ENCODE measurements around the gene EFNA3.

Gene EFNA3

DNA sequence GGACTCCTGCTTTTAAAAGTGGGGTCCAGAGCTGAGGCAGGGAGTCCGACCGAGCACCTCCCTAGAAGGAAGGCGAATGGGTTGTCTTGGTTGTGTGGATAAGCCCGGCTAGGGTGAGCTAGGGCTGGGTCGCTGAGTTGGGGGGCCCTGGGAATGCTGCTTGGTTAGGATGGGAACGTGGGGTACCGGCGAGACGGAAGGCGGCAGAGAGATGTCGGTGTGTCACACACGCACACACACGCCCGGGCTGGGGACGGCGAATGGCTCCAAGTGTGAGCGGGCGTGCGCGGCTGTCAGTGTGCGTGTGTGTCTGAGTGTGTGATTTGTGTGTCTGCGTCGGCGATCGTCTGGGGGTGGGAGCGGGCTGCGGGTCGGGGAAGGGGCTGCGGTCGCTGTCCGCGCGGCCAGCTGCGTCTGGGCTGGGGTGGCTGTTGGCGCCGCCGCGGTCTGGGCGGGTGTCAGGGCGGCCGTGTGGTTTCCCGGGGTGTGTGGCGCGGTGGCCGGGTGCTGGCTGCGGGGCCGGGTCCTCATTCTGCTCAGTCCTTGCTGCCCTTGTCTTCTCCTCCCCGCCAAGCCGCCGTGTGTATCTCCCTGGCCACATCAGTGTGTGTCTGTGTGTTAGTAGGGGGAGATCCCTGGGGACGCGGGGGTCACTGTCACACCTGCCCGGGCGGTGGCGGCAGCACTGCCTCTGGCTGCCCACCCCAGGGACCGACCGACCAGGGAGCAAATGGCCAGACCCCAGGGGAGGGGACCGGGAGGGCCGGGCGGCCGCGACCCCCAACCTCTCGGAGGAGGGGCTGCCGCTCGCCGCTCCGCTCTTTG is 1.1 kb downstream of the EFNA3 start:
- peaks cover 48 to 57% of the 10 kb centered on the region in 2 donors for H3K27me3 ChIP-seq (ENCODE audit: control insufficient read depth in 1 of 2, insufficient read depth in 2 of 2, low read length in 2 of 2)

DNA sequence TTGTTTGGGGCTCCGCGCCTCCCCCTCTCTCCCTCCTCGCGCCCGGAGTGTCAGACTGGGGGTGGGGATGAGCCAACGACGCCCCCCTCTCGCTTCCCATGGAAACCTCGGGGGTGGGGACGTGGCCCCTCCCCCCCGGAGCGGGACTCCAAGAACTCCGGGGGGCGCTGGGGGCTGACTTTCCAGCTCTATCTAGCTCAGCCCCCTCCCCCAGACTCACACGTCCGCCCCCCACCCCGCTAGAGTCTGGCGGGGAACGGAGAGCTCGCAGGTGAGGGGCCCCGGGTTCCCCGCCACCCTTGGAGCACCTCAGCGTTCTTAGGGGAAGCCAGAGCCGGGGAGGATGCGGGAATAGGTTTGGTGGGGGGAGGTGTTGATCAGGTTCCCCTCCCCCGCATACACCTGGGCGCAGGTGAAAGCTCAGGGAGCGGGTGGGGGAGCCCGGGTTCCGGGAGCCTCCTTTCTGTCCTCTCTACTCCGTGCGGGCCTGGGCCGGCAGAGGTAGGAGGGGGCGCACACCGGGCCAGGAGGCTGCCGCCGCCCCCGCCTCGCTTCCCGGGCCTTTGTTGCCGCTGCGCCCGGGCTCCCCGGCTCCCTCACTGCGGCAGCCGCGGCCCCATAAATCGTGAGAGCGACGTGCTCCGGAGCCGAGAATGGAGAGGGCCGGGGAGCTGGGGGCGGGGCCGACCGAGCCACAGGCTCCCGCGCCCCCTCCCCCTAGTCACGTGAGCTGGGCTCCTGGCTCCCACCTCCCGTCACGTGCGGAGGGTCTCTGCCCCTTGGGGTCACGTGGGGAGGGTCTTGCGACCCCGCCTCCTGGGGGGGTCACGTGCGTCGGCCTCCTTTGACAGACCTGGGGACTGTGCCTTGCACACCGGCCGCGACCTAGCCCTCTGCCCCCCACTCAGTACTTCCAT is 1.9 kb downstream of the EFNA3 start:
- Histone ChIP-seq H3K4me1 (ENCODE audit: control insufficient read depth, insufficient read depth, low read length) (peaks cover 53% of the 10 kb centered on the region), H3K27ac (ENCODE audit: low read length) (no peak overlapping the region), H3K27me3 (ENCODE audit: control insufficient read depth in 1 of 2, insufficient read depth in 2 of 2, low read length in 2 of 2) (peaks cover 48 to 57% of the 10 kb centered on the region in 2 donors)

More for the DNA sequence above, 1.1 kb downstream of the EFNA3 start:
- Histone ChIP-seq H3K9ac (ENCODE audit: low read length in 2 of 2) (no peak overlapping the region), H3K4me1 (ENCODE audit: control insufficient read depth, insufficient read depth, low read length) (peaks cover 50% of the 10 kb centered on the region), H3K36me3 (ENCODE audit: control insufficient read depth in 2 of 2, insufficient read depth in 2 of 2, low read length in 2 of 2) (no peaks in the 10 kb centered on the region), H3K4me3 (ENCODE audit: low read length in 2 of 2) (peak overlapping the region in 1 of 2 donors; percentile 64), H3K27ac (ENCODE audit: low read length) (no peak overlapping the region), H3K9me3 (ENCODE audit: control insufficient read depth in 2 of 2, low read length in 2 of 2) (no peaks in the 10 kb centered on the region)

DNA sequence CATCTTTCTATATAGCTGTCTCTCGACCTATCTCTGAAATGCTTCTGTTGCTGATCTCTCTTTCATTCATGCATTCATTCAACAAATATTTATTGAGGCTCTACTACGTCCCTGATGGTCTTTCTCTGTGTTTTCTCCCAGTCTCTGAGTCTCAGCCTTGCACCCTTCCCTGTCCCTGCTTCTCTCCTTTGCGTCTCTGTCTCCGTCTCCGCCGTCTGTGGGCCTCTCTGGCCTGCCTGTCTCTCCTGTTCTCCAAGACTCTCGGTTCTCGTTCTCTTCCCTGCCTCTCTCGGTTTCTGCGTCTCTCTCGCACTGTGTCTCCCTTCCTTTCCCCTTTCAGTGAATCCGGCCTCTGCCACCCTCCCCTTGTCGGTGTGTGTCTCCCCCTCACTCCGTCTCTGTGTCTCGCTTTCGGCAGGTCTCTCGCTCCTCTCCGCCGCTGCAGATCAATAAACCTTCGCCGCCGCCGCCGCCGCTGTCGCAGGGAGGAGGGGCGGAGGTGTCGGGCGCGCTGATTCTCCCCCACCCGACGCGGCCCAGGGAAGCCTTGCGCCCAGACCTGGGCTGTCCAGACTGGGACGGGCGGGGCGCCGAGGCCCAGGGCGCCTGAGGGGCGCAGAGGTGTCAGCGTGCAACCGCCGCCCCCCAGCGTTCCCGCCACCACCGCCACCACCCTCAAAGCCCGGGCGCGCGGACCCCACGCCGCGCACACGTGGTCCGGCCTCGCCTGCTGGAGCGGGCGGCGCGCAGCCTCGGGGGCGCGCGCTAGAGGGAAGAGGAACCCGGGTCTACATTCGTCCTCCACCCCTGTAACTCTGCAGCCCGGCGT is 3.0 kb downstream of the EFNA3 start:
- Histone ChIP-seq H3K4me3 (ENCODE audit: low read length in 2 of 2) (peak overlapping the region in 1 of 2 donors; percentile 49), H3K9me3 (ENCODE audit: control insufficient read depth in 2 of 2, low read length in 2 of 2) (no peaks in the 10 kb centered on the region), H3K4me1 (ENCODE audit: control insufficient read depth, insufficient read depth, low read length) (peaks cover 61% of the 10 kb centered on the region), H3K36me3 (ENCODE audit: control insufficient read depth in 2 of 2, insufficient read depth in 2 of 2, low read length in 2 of 2) (no peaks in the 10 kb centered on the region), H3K27ac (ENCODE audit: low read length) (no peak overlapping the region), H3K27me3 (ENCODE audit: control insufficient read depth in 1 of 2, insufficient read depth in 2 of 2, low read length in 2 of 2) (peaks cover 48 to 57% of the 10 kb centered on the region in 2 donors), H3K9ac (ENCODE audit: low read length in 2 of 2) (peak overlapping the region in 1 of 2 donors; percentile 5)

More for the DNA sequence above, 1.9 kb downstream of the EFNA3 start:
- Histone ChIP-seq H3K4me3 (ENCODE audit: low read length in 2 of 2) (peak overlapping the region in 1 of 2 donors; percentile 64), H3K9ac (ENCODE audit: low read length in 2 of 2) (no peak overlapping the region), H3K36me3 (ENCODE audit: control insufficient read depth in 2 of 2, insufficient read depth in 2 of 2, low read length in 2 of 2) (no peaks in the 10 kb centered on the region), H3K9me3 (ENCODE audit: control insufficient read depth in 2 of 2, low read length in 2 of 2) (no peaks in the 10 kb centered on the region)

DNA sequence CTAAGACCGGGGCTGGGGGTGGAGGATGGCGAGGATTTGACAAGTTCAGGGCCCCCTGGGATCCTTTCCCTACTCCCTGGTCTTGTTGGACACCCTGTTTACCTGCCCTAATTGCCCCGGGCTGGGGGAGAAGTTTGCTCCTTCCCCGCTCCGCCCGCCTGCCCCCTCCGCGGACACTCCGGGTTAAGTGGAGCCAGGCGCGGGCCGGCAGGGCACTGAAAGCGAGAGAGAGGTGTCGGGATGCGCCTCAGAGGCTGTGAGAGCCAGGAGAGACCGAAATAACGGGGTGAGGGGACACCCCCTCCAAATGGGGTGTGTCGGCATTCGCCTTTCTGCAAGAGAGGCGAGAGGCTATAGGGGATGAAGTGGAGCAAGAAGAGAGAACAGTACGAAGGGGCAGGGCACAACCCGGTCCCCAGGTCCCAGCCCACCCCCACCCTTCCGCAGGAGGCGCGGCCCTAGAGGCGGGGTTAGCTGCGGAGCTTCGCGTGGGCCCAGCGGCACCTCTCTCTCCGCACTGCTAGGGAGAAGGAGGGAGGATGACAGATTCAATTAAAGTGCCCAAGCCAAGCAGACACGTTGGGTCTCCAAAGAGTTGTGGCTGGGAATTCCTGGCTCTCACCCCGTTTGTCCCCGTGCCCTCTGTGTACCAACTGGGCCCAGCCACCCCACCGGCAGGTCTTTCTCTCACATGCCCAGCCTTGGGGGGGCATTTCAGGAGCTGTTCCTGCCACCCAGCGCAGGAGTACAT is 3.8 kb downstream of the EFNA3 start:
- Histone ChIP-seq H3K4me1 (ENCODE audit: control insufficient read depth, insufficient read depth, low read length) (peaks cover 61% of the 10 kb centered on the region), H3K36me3 (ENCODE audit: control insufficient read depth in 2 of 2, insufficient read depth in 2 of 2, low read length in 2 of 2) (no peaks in the 10 kb centered on the region)

DNA sequence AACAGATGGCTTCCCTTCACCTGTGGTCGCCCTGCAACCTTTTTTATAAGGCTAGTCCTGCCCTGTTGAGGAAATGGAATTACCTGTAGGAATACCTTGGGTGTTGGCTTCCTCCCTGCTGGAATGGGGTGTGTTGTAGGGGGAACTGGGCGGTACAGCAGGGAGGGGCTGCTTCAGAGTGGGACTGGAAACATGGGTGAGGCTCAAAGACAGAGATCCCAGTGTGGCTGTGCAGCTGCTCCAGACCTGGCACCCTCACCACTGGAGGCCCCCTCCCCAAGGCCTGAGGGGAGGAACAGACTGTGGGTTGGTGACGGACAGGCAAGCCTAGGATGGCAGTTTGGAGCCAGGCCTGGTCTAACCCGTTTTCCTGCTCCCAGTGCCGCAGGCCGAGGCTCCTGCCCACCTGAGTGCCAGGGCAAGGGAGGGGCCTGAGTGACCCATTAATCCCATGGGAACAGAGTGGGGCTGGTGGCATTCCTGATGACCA is 4.5 kb downstream of the EFNA3 start:
- H3K9me3 ChIP-seq (ENCODE audit: control insufficient read depth in 2 of 2, low read length in 2 of 2): no peaks in the 10 kb centered on the region
- H3K27ac ChIP-seq (ENCODE audit: low read length): no peak overlapping the region
- no peak overlapping the region for H3K4me3 ChIP-seq (ENCODE audit: low read length in 2 of 2)
- no peak overlapping the region for H3K9ac ChIP-seq (ENCODE audit: low read length in 2 of 2)
- no peaks in the 10 kb centered on the region for H3K36me3 ChIP-seq (ENCODE audit: control insufficient read depth in 2 of 2, insufficient read depth in 2 of 2, low read length in 2 of 2)
- H3K27me3 ChIP-seq (ENCODE audit: control insufficient read depth in 1 of 2, insufficient read depth in 2 of 2, low read length in 2 of 2): peaks cover 48 to 57% of the 10 kb centered on the region in 2 donors
- H3K4me1 ChIP-seq (ENCODE audit: control insufficient read depth, insufficient read depth, low read length): peaks cover 61% of the 10 kb centered on the region

More for the DNA sequence above, 3.8 kb downstream of the EFNA3 start:
- Histone ChIP-seq H3K9me3 (ENCODE audit: control insufficient read depth in 2 of 2, low read length in 2 of 2) (no peaks in the 10 kb centered on the region), H3K27ac (ENCODE audit: low read length) (no peak overlapping the region), H3K4me3 (ENCODE audit: low read length in 2 of 2) (peak overlapping the region in 1 of 2 donors; percentile 49), H3K27me3 (ENCODE audit: control insufficient read depth in 1 of 2, insufficient read depth in 2 of 2, low read length in 2 of 2) (peaks cover 48 to 57% of the 10 kb centered on the region in 2 donors), H3K9ac (ENCODE audit: low read length in 2 of 2) (no peak overlapping the region)

DNA sequence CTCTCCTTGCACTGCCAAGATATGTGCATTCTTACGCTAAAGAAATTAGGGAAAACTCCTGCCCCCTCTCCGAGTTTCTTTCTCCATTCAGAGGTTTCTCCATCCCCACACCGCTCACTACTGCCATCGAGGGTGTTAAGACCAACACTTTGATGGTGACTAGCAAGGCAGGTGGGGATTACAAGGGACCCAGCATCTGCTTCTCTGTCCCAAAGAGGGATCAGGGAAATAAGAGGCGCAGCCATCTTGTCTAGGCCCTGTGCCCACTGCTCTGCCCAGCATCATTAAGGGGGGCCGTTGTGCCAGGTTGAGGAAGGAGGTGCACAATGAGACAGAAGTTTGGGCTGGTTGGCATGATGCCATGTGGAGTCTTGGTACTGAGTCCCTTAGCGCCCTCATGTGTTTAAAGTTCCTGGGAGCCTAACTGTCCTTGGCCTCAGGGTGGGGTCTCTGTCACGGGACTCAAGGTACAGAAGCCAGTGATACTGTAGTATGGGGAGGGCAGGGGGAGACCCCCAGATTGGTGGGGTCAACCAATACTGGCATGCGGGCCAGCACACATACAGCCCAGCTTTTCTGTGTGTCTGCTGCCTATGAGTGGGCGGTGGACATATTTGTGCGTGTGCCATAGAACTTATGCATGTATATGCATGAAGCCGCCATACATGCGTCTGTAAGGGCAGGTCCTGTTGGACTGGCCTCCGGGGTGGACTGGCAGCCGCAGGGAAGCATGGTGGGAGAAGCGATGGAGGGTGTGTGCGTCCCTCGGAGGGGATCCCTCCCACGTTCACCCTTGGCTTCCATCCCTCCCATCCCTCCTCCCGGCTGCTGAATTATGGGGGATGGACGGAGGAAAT is 5.5 kb downstream of the EFNA3 start:
- Histone ChIP-seq H3K27ac (ENCODE audit: low read length) (no peak overlapping the region), H3K27me3 (ENCODE audit: control insufficient read depth in 1 of 2, insufficient read depth in 2 of 2, low read length in 2 of 2) (peaks cover 48 to 55% of the 10 kb centered on the region in 2 donors), H3K4me3 (ENCODE audit: low read length in 2 of 2) (peak overlapping the region; percentile 38 to 85), H3K9ac (ENCODE audit: low read length in 2 of 2) (peak overlapping the region in 1 of 2 donors; percentile 36), H3K9me3 (ENCODE audit: control insufficient read depth in 2 of 2, low read length in 2 of 2) (no peaks in the 10 kb centered on the region), H3K36me3 (ENCODE audit: control insufficient read depth in 2 of 2, insufficient read depth in 2 of 2, low read length in 2 of 2) (no peaks in the 10 kb centered on the region), H3K4me1 (ENCODE audit: control insufficient read depth, insufficient read depth, low read length) (peaks cover 55% of the 10 kb centered on the region)

DNA sequence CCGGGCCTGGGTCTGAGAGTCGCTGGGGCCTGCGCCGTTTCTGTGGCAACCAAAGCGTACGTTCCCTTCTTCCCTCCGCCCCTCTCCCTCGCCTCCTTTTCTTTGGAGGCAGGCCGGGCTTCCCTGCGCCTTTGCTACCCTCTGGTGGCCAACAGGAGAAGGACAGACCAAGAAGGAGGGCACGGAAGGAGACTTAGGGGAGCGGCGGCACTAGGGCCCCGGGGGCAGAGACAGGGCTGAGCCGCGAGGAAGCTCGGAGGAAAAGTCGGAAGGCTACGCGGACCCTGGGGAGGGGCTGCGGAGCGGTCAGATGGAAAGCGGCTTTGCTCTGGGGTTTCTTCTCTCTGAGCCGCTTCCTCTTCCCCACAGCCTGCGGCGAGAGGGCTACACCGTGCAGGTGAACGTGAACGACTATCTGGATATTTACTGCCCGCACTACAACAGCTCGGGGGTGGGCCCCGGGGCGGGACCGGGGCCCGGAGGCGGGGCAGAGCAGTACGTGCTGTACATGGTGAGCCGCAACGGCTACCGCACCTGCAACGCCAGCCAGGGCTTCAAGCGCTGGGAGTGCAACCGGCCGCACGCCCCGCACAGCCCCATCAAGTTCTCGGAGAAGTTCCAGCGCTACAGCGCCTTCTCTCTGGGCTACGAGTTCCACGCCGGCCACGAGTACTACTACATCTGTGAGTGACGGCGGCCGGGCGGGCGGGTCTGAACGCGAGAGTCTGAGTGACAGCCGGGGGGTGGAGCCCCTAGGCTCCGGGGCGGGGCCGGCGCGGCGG is 6.3 kb downstream of the EFNA3 start:
- H3K36me3 ChIP-seq (ENCODE audit: control insufficient read depth in 2 of 2, insufficient read depth in 2 of 2, low read length in 2 of 2): no peaks in the 10 kb centered on the region
- H3K9me3 ChIP-seq (ENCODE audit: control insufficient read depth in 2 of 2, low read length in 2 of 2): no peaks in the 10 kb centered on the region
- peaks cover 41 to 46% of the 10 kb centered on the region in 2 donors for H3K27me3 ChIP-seq (ENCODE audit: control insufficient read depth in 1 of 2, insufficient read depth in 2 of 2, low read length in 2 of 2)
- H3K4me3 ChIP-seq (ENCODE audit: low read length in 2 of 2): peak overlapping the region; percentile 73 to 85
- H3K4me1 ChIP-seq (ENCODE audit: control insufficient read depth, insufficient read depth, low read length): peaks cover 47% of the 10 kb centered on the region
- peak overlapping the region; percentile 36 to 56 for H3K9ac ChIP-seq (ENCODE audit: low read length in 2 of 2)
- peak overlapping the region; percentile 64 for H3K27ac ChIP-seq (ENCODE audit: low read length)

DNA sequence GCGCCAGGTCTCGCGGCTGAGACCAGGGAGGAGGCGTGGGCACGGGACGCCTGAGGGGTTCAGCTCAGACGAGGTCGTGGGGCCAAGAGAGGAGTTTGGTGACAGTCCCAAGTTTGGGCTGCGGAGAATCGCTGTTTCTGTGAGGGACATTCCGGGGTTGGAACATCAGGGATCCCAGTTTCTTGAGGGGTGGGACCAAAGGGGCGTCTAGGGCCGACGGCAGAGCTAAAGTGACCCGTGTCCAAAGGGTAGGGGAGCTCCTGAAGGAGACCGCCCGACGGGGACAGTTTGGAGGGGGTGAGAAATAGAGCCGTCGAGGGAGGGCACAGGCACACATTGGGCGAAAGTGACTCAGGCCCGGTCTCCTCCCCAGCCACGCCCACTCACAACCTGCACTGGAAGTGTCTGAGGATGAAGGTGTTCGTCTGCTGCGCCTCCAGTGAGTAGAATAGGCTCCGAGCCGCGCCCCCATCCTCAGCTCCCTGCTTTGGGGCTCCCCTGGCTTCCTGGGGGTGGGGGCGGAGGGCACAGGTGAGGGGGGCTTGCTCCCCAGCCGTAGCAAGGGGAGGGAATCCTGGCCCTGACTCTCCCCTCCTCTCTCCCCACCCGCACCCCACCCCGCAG is 7.0 kb downstream of the EFNA3 start:
- no peaks in the 10 kb centered on the region for H3K36me3 ChIP-seq (ENCODE audit: control insufficient read depth in 2 of 2, insufficient read depth in 2 of 2, low read length in 2 of 2)
- peak overlapping the region; percentile 73 to 85 for H3K4me3 ChIP-seq (ENCODE audit: low read length in 2 of 2)
- peak overlapping the region; percentile 64 for H3K27ac ChIP-seq (ENCODE audit: low read length)
- peaks cover 35 to 39% of the 10 kb centered on the region in 2 donors for H3K27me3 ChIP-seq (ENCODE audit: control insufficient read depth in 1 of 2, insufficient read depth in 2 of 2, low read length in 2 of 2)
- H3K9me3 ChIP-seq (ENCODE audit: control insufficient read depth in 2 of 2, low read length in 2 of 2): no peaks in the 10 kb centered on the region
- H3K4me1 ChIP-seq (ENCODE audit: control insufficient read depth, insufficient read depth, low read length): peaks cover 40% of the 10 kb centered on the region
- peak overlapping the region; percentile 56 to 60 for H3K9ac ChIP-seq (ENCODE audit: low read length in 2 of 2)

Measured in stomach smooth muscle (tissue), 2 donors.